HG03457 (cell line): Measurements from ENCODE around the gene CPLX1.

Experiments
- ATAC-seq: cut with Tn5 transposase; IDR thresholded peaks from one replicate; pipeline ENCODE4 v1.9.1; 2021; ENCODE audit warnings: moderate number of reproducible peaks; ENCODE audit not compliant: unreplicated experiment

Gene CPLX1

DNA sequence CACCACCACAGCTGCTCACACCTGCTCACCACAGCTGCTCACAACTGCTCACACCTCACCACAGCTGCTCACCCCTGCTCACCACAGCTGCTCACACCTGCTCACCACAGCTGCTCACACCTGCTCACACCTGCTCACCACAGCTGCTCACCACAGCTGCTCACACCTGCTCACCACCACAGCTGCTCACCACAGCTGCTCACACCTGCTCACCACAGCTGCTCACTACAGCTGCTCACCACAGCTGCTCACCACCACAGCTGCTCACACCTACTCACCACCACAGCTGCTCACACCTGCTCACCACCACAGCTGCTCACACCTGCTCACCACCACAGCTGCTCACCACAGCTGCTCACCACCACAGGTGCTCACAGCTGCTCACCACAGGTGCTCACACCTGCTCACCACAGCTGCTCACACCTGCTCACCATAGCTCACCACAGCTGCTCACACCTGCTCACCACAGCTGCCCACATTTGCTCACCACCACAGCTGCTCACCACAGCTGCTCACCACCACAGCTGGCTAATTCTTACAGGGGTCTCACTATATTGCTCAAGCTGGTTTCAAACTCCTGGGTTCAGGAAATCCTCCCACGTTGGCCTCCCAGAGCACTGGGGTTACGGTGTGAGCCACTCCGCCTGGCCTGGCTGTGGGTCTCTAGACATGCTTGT lies 30.4 kb upstream of the CPLX1 start:
- no peak for ATAC-seq

GRCh38 chr4:855880-856224 lies 29.9 kb upstream of the CPLX1 start:
- no peak for ATAC-seq

GRCh38 chr4:854356-854755 lies 28.4 kb upstream of the CPLX1 start:
- no peak for ATAC-seq

- no peak for ATAC-seq
Measured at GRCh38 chr4:853416-853781, 27.5 kb upstream of the CPLX1 start.

GRCh38 chr4:851701-852430 lies 25.9 kb upstream of the CPLX1 start:
- ATAC-seq = no peak

DNA sequence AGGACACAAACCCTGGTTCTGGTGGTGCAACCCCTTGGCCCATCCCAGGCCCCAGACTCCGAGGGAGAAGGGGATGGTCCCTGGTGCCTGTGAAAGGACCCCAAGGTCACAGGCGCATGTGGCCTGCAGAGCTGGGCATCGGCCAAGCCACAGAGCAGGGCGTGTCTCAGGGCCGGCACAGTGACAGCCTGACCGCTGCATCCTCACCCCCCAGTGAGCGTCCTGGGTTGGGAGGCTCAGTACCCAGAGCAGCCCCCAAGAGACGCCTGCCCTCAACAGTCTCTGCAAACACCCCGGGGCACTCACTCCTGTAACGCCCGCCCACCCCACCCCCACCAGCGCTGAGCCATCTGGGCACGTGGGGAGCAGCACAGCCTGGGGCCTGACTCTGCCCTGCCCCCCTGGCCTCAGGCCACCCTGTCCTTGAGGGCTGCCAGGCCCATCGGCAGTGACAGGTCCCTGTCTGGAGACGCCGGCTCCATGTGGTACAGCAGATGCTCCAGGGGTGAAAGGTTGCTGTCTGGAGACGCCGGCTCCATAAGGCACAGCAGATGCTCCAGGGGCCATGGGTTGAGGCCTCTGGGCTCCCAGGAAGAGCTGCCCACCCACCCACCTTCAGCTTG lies 24.5 kb upstream of the CPLX1 start:
- ATAC-seq = no peak

DNA sequence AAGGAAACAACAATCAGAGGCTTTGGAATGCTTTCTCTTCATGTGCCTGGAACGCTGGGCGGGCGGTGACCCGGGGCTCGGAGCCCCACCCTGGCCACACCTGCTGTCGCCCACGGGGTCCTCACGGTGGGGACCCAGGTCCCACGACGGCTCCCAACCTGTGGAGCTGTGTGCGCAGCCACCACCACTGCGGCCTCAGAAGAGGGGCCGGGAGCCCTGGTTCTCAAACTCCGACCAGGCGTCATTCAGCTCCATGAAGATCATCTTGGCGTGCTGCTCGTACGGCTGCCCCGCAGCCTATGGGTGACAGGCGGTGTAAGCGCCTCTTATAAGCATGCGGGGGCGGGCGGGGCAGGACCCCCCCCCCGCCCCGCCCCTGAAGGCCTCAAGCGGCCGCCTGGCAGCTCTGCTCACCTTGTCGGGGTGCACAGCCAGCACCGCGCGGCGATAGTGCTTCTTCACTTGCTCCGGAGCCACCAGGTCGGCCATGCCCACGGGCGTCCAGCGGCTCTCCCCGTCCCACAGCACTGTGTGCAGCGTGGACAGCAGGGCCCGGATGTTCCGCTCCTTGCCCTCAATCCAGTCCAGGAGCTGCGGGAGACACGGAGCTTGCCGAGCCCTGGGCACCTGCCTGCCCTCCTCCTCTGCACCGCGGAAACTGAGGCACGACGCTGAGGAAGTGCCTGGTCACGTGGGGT lies 23.7 kb upstream of the CPLX1 start:
- ATAC-seq = no peak

GRCh38 chr4:848803-849477 lies 23.0 kb upstream of the CPLX1 start:
- no peak for ATAC-seq

GRCh38 chr4:848307-848691 lies 22.4 kb upstream of the CPLX1 start:
- no peak for ATAC-seq

DNA sequence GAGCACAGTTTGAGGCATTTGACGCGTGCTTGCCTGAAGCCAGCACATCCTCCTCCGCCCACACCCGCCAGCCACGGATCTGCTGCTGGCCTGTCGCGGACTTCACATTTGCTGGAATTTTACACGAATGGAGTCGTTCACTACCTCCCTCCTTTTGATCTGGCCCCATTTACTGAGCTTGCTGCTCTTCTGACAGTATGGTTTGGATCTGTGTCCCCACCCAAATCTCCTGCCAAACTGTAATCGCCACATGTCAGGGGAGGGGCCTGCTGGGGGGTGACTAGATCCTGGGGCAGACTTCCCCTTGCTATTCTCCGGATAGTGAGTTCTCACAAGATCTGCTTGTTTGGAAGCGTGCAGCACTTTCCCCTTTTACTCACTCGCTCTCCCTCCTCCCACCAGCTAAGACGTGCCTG lies 19.9 kb upstream of the CPLX1 start:
- no peak for ATAC-seq

GRCh38 chr4:845233-845835 lies 19.4 kb upstream of the CPLX1 start:
- no peak for ATAC-seq

DNA sequence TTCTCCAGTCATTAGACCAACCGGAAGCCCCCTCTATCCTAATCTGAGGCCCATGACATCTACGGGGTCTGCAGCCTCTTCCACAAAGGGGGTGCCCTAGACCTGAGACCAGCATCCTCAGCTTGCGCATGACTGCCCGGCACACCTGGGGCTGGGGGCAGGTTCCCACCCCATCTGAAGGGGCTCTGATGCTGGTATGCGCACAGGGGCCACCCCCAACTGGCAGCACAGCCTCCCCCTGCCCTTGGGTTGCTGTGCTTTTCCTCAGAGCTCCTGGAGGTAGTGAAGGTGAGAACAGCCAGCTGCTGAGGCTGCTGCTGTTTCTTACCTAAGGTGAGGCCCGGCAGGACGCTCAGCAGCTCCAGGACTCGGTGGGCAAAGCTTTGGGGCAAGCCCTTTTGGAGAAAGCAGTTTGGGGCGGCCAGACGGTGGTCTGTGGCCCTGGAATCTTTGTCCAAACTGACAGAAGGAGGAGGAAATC lies 18.9 kb upstream of the CPLX1 start:
- no peak for ATAC-seq

DNA sequence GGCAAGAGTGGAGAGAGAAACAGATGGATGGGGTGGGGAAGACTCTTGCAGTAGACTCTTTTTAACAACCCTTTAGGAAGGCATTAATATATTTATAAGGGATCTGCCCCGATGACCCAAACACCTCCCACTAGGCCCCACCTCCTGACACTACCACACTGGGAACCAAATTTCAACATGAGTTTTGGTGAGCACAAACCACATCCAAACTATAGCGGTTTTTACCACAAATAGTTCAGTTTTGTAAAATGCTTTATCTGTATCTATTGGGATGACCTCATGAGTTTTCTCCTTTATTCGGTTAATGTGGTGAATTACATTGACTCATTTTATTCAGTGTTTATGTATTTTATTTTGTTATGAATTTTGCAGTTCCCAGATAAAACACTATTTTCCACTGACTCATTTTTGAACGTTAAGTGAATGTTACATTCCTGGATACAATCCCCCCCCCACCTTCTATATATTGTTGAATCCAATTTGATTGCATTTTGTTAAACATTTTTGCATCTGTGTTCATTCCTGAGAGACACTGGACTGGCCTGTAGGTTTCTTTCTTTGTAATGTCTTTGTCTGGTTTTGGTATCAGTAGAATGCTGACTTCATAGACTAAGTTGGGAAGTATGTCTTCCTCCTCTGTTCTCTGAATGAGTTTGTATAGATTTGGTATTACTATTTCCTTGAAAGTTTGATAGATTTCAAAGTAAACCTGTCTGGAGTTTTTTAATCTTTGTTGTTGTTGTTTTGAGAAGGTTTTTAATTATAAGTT lies 13.9 kb upstream of the CPLX1 start:
- no peak for ATAC-seq

DNA sequence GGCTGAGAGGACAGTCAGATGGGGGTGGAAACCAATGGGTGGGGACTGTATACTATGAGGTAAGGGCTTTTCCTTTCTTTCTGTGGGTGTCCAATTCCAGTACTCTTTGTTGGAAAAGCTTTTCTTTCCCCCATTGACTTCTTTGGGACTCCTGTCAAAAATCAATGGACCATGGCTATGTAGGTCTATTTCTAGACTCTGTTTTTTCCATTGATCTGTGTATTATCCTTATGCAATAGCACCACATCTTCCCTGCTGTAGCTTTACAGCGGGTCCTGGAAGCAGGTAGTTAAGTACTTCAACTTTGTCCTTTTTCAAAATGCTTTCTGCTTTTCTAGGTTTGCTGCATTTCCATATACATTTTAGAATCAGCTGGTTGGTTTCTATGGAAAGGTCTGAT lies 11.8 kb upstream of the CPLX1 start:
- no peak for ATAC-seq

- no peak for ATAC-seq
Measured at GRCh38 chr4:836750-837301, 10.9 kb upstream of the CPLX1 start.

GRCh38 chr4:836003-836511 lies 10.1 kb upstream of the CPLX1 start:
- no peak for ATAC-seq

DNA sequence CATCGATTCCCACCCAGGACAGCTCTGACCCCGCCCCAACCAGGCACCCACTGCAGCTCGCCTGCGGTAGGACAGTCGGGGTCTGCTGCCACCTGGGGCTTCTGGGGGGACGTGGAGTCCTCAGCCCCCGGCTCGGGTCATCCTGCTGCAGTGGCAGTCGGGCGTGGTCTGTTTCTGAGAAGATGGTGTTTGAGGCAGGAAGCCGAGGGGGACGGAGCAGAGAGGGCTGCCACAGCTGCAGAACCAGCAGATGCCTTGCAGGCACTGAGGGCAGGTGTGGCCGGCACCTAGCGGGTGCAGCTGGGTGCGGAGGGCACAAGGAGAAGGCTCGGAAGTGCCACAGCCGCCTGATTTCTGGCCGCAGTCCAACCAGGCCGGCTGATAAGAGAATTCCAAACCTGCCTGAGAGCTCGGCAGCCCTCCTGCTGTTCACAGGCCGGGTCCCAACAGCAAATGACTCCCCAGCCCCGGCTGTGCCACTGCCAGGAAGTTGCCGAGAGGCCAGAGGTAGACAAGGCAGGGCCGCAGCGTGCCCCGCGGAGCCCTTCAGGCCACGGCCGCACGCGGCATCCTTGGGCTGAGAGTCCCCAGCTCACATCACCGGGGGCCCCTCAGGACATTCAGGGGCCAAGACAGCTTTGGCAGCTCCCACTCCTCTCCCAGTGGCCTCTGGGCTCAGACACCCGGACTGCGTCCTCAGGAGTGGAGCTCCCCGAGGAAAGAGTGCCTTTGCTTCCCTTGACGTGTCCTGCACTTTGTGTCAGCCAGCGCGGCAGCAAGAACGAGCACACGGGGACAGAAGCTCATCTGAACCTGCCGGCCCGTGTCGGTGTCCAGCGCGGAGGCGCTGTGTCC lies 9.4 kb upstream of the CPLX1 start:
- no peak for ATAC-seq

DNA sequence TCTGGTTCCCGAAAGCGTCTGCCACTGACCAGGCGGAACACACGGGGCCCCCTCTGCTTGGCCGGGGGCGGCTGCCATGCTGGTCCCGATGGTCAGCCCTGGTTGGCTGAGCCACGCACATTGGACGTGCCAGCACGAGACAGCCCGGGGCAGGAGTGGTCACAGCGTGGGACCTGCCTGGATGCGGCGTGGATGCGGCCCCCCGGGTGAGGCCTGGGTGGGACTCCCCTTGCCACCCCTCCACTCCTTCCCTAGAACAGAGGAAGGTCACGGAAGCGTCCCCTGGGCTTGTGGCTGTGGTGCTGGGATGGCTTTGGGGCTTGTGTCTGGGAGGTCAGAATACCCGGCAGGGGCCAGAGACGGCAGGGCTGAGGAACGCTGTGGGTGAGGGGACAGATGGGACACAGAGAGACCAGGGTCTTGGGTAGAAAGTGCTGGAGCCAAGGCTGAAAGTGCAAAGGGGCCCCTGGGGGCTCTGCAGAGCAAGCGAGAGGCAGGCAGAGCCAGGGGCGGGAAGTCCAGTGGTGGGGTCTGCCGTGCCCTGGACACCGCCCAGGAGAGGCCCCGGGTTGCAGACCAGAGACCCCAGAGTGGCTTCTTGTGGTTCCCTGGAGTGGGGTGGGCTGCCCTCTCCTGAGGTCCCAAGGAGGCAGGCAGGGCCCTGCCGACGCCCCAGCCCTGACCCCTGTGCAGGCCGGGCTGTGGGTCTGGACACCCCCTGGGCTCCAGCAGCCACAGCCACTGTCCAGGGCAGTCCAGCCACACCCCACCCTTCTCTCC lies 8.6 kb upstream of the CPLX1 start:
- ATAC-seq = no peak
